HUES6 (cell line): Measurements from ENCODE around the gene ELOVL1.
A peak's percentile ranks its signal among the peaks of the same experiment; 100 is the strongest.
"Not testable (repeated sequence)": the region's sequence is repeated elsewhere in the genome, so short reads cannot be mapped to it uniquely, and the experiment has no call there.

Experiments used
- H3K27ac ChIP-seq: 2 replicates; pipeline ENCODE4 v1.7.0; 2013; ENCODE audit warnings: low read depth, mild to moderate bottlenecking, low read length, inconsistent platforms
- H3K27me3 ChIP-seq: 2 replicates; pipeline ENCODE4 v1.6.1; 2013; ENCODE audit warnings: low read length; ENCODE audit not compliant: control insufficient read depth, insufficient read depth
- H3K36me3 ChIP-seq: 2 replicates; pipeline ENCODE4 v1.6.1; 2013; ENCODE audit warnings: low read length; ENCODE audit not compliant: control insufficient read depth, insufficient read depth
- H3K4me1 ChIP-seq: 2 replicates; pipeline ENCODE4 v1.6.1; 2013; ENCODE audit warnings: low read length; ENCODE audit not compliant: control insufficient read depth, insufficient read depth
- H3K4me3 ChIP-seq: 2 replicates; pipeline ENCODE4 v1.5.1; 2013; ENCODE audit warnings: low read depth, low read length
- H3K9ac ChIP-seq: one replicate; pipeline ENCODE4 v1.6.1; 2013; ENCODE audit warnings: mild to moderate bottlenecking, low read length
- H3K9me3 ChIP-seq: 2 replicates; pipeline ENCODE4 v1.6.1; 2013; ENCODE audit warnings: low read depth, low read length; ENCODE audit not compliant: control insufficient read depth, insufficient read depth

Gene ELOVL1

GRCh38 chr1:43379476-43379875 is 11.7 kb upstream of the ELOVL1 start:
- no peaks in the 10 kb centered on the region for H3K4me1 ChIP-seq
- peaks cover 27% of the 10 kb centered on the region for H3K36me3 ChIP-seq
- H3K9me3 ChIP-seq: no peaks in the 10 kb centered on the region

GRCh38 chr1:43377831-43378230 is 10.0 kb upstream of the ELOVL1 start:
- no peak overlapping the region for H3K9ac ChIP-seq
- no peaks in the 10 kb centered on the region for H3K27me3 ChIP-seq
- H3K4me1 ChIP-seq: no peaks in the 10 kb centered on the region
- H3K4me3 ChIP-seq: no peak overlapping the region
- no peaks in the 10 kb centered on the region for H3K9me3 ChIP-seq
- no peak overlapping the region for H3K27ac ChIP-seq
- peaks cover 10% of the 10 kb centered on the region for H3K36me3 ChIP-seq

More at GRCh38 chr1:43379476-43379875, 11.7 kb upstream of the ELOVL1 start:
- Histone ChIP-seq H3K27me3 (no peaks in the 10 kb centered on the region), H3K27ac (no peak overlapping the region), H3K9ac (no peak overlapping the region), H3K4me3 (no peak overlapping the region)

- Histone ChIP-seq H3K4me3 (no peak overlapping the region), H3K27me3 (no peaks in the 10 kb centered on the region), H3K9ac (no peak overlapping the region), H3K36me3 (peaks cover 3% of the 10 kb centered on the region; the same call in 1 of the 2 replicates), H3K9me3 (no peaks in the 10 kb centered on the region), H3K27ac (no peak overlapping the region), H3K4me1 (no peaks in the 10 kb centered on the region)
These were observed 9.0 kb upstream of the ELOVL1 start for GRCh38 chr1:43376723-43377235.

- H3K9ac ChIP-seq: no peak overlapping the region
- H3K4me3 ChIP-seq: no peak overlapping the region
- peaks cover 7% of the 10 kb centered on the region for H3K4me1 ChIP-seq
- no peaks in the 10 kb centered on the region for H3K36me3 ChIP-seq
- H3K27me3 ChIP-seq: no peaks in the 10 kb centered on the region
- H3K9me3 ChIP-seq: no peaks in the 10 kb centered on the region
- H3K27ac ChIP-seq: no peak overlapping the region
These were observed 5.5 kb upstream of the ELOVL1 start for GRCh38 chr1:43373066-43373940.

- no peak overlapping the region for H3K4me3 ChIP-seq
- no peak overlapping the region for H3K9ac ChIP-seq
- peaks cover 7% of the 10 kb centered on the region for H3K4me1 ChIP-seq
- no peaks in the 10 kb centered on the region for H3K36me3 ChIP-seq
- no peaks in the 10 kb centered on the region for H3K27me3 ChIP-seq
- H3K27ac ChIP-seq: no peak overlapping the region
- no peaks in the 10 kb centered on the region for H3K9me3 ChIP-seq
These were observed 4.4 kb upstream of the ELOVL1 start for GRCh38 chr1:43372172-43372571.

- no peak overlapping the region for H3K4me3 ChIP-seq
- peaks cover 17% of the 10 kb centered on the region for H3K4me1 ChIP-seq
- no peaks in the 10 kb centered on the region for H3K9me3 ChIP-seq
- H3K27ac ChIP-seq: no peak overlapping the region
- H3K9ac ChIP-seq: no peak overlapping the region
- peaks cover under 1% of the 10 kb centered on the region; the same call in 1 of the 2 replicates for H3K36me3 ChIP-seq
- H3K27me3 ChIP-seq: no peaks in the 10 kb centered on the region
These were observed 2.8 kb upstream of the ELOVL1 start for GRCh38 chr1:43370564-43370963.

- peaks cover 18% of the 10 kb centered on the region for H3K4me1 ChIP-seq
- H3K36me3 ChIP-seq, H3K27ac ChIP-seq, H3K9ac ChIP-seq, H3K27me3 ChIP-seq, H3K9me3 ChIP-seq, H3K4me3 ChIP-seq: not testable (repeated sequence)
These were observed 2.0 kb upstream of the ELOVL1 start for GRCh38 chr1:43369779-43370178.

- H3K9me3 ChIP-seq: no peaks in the 10 kb centered on the region
- peak overlapping the region; percentile 87 for H3K9ac ChIP-seq
- peaks cover 18% of the 10 kb centered on the region for H3K4me1 ChIP-seq
- H3K36me3 ChIP-seq: peaks cover 20% of the 10 kb centered on the region
- H3K4me3 ChIP-seq: peak overlapping the region; percentile 69
- peak overlapping the region; percentile 35; the same call in 1 of the 2 replicates for H3K27ac ChIP-seq
- no peaks in the 10 kb centered on the region for H3K27me3 ChIP-seq
These were observed 822 bp upstream of the ELOVL1 start for GRCh38 chr1:43368646-43369020.

GRCh38 chr1:43367026-43367903 is 546 bp downstream of the ELOVL1 start:
- peaks cover 34% of the 10 kb centered on the region for H3K36me3 ChIP-seq
- H3K27ac ChIP-seq: peak overlapping the region; percentile 22; the same call in 1 of the 2 replicates
- H3K9me3 ChIP-seq: no peaks in the 10 kb centered on the region
- peak overlapping the region; percentile 69 for H3K4me3 ChIP-seq
- H3K9ac ChIP-seq: peak overlapping the region; percentile 72
- no peaks in the 10 kb centered on the region for H3K27me3 ChIP-seq
- peaks cover 18% of the 10 kb centered on the region for H3K4me1 ChIP-seq

GRCh38 chr1:43366601-43367025 is 1.2 kb downstream of the ELOVL1 start:
- peaks cover 18% of the 10 kb centered on the region for H3K4me1 ChIP-seq
- H3K9me3 ChIP-seq: no peaks in the 10 kb centered on the region
- H3K4me3 ChIP-seq: peak overlapping the region; percentile 69
- H3K27ac ChIP-seq: no peak overlapping the region
- H3K9ac ChIP-seq: peak overlapping the region; percentile 72
- H3K36me3 ChIP-seq: peaks cover 40% of the 10 kb centered on the region
- no peaks in the 10 kb centered on the region for H3K27me3 ChIP-seq
